Measurements from ENCODE around the gene TCTN1. TPM values are rescaled to one million over a fixed set of nuclear protein-coding genes. Genes with fewer than 3 reads are reported as not detected.

TCTN1 gene
- polyA plus RNA-seq, 1 donor from 2014 or later: 24.2 TPM

DNA sequence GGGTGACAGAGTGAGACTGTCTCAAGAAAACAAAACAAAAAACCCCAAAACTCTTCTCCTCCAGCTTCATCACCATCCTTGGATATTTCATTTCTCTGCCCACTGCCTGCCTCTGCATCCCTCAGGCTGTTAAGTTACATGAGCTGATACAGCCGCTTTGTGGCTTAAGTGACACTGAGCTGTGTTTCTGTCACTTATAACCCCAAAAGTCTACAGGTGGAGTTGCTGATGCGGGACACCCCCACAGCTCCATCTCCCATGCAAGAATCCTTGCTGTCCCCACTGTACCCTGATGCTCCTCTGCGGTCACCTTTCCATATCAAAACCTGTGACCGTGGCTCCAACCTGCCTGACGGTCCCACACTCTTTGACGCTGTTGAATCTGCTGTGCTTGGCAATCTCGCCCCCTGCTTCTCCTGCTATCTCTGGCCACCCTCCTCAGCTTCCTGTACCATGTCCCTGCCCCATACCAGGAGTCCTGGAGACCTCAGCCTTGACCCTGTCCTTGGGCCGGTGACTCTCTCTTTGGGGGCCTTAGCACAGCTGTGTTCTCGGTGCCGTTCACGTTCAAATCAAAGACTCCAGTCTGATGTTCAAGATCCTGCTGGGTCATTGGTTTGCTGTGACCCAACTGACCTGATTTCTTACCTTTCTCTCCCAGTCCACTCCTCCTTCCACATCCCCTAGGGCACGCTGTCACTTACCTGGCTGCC is 54.7 kb downstream of the TCTN1 start:
- Mint-ChIP-seq H3K27me3 (no peaks in the 10 kb centered on the region), H3K9me3 (peaks cover 0 to 3% (median 0%) of the 10 kb centered on the region in 3 donors), H3K27ac (peak overlapping the region; percentile 87 to 99 (median 97)), H3K4me3 (peak overlapping the region; percentile 80 to 93 (median 88)), H3K36me3 (peaks cover 20% of the 10 kb centered on the region), H3K4me1 (peaks cover 45 to 71% (median 59%) of the 10 kb centered on the region in 3 donors)

DNA sequence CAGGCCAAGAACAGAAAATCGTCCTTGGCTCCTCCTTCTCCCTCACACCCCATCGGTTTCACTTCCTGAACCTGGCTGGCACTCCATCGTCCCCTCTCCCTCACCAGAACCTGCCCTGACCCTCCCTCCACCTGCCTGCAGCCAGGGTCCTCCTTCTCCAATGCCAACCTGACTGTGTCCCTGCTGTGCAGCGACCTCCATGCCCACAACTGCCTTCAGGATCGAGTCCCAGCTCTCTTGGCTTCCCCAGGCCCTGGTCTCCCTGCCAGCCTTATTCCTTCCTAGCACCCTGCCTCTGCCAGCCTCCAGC is 55.2 kb downstream of the TCTN1 start:
- H3K27me3 Mint-ChIP-seq: no peaks in the 10 kb centered on the region
- peak overlapping the region; percentile 80 to 93 (median 88) for H3K4me3 Mint-ChIP-seq
- peaks cover 47 to 71% (median 62%) of the 10 kb centered on the region in 3 donors for H3K4me1 Mint-ChIP-seq
- peaks cover 19% of the 10 kb centered on the region for H3K36me3 Mint-ChIP-seq
- H3K27ac Mint-ChIP-seq: peak overlapping the region; percentile 87 to 99 (median 97)
- H3K9me3 Mint-ChIP-seq: peaks cover 0 to 3% (median 0%) of the 10 kb centered on the region in 3 donors

DNA sequence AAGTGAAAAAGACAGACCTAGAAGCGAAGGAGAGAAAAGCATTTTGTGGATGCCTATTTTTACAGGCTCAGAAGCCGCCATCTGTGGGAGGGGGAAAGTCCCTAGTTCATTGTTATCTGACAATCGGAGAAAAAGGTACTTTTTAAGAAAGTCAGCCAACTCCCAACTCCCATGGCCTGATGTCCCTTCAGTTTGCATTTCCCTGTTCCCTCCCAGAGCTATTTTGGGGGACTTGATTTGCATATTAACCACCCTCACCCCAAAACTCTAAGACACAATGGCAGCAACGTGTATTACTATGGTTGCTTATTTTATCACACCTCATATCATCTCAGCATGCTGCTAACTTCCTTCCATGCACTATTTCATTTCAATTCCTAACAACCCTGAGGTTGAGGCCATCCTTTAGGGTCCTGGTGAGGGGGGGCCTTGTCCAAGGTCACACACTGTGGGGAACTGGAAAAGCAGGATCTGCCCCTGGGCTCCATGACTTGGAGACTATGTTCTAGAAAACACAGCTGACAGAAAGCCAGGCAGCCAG is 56.3 kb downstream of the TCTN1 start:
- Mint-ChIP-seq H3K9me3 (no peaks in the 10 kb centered on the region), H3K36me3 (peaks cover 11% of the 10 kb centered on the region), H3K27me3 (no peaks in the 10 kb centered on the region), H3K4me3 (peak overlapping the region; percentile 80 to 93 (median 88)), H3K27ac (peak overlapping the region; percentile 87 to 99 (median 97)), H3K4me1 (peaks cover 45 to 69% (median 62%) of the 10 kb centered on the region in 3 donors)

DNA sequence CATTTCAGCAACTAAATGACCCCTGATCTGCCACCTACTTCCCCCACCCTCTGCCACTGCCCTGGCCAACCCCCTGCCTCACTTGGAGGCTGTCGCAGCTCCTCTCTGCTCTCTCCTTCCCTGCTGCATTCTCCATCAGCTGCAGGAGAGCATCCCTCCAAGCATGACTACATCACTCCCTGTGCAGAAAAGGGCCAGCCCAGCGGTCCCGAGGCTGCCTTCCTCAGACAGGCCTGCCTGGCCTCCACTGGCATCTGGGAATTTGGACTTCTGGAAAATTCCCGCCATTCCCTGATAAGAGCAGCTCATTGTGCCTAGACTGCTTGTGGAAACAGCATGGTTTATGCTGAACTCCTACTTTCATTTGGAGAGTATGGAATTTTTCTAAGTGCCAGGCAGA is 62.2 kb downstream of the TCTN1 start:
- no peaks in the 10 kb centered on the region for H3K27me3 Mint-ChIP-seq
- H3K4me1 Mint-ChIP-seq: peaks cover 52 to 69% (median 68%) of the 10 kb centered on the region in 3 donors
- peak overlapping the region; percentile 51 to 93 (median 76) for H3K27ac Mint-ChIP-seq
- H3K4me3 Mint-ChIP-seq: peak overlapping the region in 3 of 4 donors; percentile 92 to 95 (median 94)
- peaks cover 16% of the 10 kb centered on the region for H3K36me3 Mint-ChIP-seq
- no peaks in the 10 kb centered on the region for H3K9me3 Mint-ChIP-seq

DNA sequence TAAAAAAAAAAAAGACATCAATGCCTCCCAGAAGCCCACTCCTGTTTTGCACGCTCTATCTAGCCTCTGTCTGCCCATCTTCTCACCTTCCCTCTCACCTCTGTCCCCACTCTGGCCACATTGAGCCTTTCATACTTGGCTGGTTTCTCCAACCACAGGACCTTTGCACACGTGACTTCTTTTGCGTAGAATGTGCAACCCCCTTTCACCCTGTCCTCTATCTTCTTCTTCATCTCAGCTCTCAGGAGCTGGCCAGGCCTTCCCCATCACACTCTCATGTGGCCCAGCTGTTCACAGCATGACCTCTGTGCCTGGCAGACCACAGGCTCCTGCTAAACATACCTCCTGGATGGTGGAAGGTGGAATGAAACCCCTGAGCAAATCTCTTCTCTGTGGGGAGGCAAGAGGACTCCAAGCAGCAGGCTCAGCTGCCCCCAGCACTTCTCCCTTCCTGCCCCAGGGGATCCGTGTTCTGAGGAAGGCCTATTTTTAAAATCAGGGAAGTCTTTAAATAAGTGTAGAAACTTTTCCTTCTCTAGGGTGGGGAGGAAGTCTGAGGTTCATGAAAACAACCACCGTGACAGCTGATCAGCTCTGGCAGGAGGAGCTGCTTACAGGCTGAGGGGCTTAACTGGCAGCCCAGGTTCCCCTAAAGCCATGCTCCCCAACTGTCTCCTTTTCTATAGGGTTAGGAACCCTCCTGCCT is 63.4 kb downstream of the TCTN1 start:
- H3K9me3 Mint-ChIP-seq: no peaks in the 10 kb centered on the region
- peaks cover 59 to 72% (median 65%) of the 10 kb centered on the region in 3 donors for H3K4me1 Mint-ChIP-seq
- H3K27me3 Mint-ChIP-seq: no peaks in the 10 kb centered on the region
- H3K4me3 Mint-ChIP-seq: peak overlapping the region; percentile 77 to 95 (median 92)
- peaks cover 15% of the 10 kb centered on the region for H3K36me3 Mint-ChIP-seq
- peak overlapping the region; percentile 51 to 96 (median 93) for H3K27ac Mint-ChIP-seq

DNA sequence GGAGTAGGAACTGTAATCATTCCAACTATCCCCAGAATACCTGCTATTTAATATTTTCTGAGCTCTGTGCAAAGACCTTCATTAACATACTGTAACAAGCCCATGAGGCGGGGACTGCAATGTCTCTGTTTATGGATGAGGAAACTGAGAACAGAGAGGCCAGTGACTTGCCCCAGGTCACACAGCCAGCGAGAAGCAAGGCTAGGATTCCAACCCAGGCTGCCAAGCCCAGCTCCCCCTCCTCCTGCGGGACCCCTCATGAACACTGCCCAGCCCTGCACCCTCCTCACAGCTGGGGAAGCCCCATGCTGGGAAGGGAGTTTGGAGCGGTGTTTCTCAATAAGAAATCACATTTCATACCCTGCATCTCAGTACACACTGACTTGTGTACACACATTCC is 64.1 kb downstream of the TCTN1 start:
- peaks cover 11% of the 10 kb centered on the region for H3K36me3 Mint-ChIP-seq
- H3K9me3 Mint-ChIP-seq: no peaks in the 10 kb centered on the region
- peak overlapping the region; percentile 77 to 95 (median 92) for H3K4me3 Mint-ChIP-seq
- H3K27ac Mint-ChIP-seq: peak overlapping the region; percentile 51 to 96 (median 93)
- H3K27me3 Mint-ChIP-seq: no peaks in the 10 kb centered on the region
- H3K4me1 Mint-ChIP-seq: peaks cover 55 to 72% (median 63%) of the 10 kb centered on the region in 3 donors

DNA sequence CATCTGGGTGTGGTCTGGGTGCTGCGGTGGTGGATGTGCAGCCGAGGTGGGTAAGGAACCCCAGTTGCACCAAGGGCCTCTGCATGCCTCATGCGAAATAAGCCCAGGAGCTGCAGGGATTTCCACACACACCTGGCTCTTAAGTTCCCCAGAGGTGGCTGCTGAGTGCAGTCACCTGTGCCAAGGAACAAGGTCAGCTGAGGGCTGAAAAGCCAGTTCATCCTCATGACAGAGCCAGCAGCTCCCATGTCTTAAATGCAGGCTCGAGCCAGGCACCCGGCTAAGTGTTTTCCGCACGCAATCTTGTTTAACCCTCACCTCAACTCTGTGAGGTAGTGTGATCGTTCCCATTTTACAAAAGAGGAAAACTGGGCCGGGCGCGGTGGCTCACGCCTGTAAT is 65.3 kb downstream of the TCTN1 start:
- Mint-ChIP-seq H3K4me1 (peaks cover 55 to 66% (median 60%) of the 10 kb centered on the region in 3 donors), H3K4me3 (peak overlapping the region in 3 of 4 donors; percentile 90 to 95 (median 94)), H3K9me3 (no peaks in the 10 kb centered on the region), H3K36me3 (peaks cover 15% of the 10 kb centered on the region), H3K27me3 (no peaks in the 10 kb centered on the region), H3K27ac (peak overlapping the region; percentile 74 to 93 (median 90))

DNA sequence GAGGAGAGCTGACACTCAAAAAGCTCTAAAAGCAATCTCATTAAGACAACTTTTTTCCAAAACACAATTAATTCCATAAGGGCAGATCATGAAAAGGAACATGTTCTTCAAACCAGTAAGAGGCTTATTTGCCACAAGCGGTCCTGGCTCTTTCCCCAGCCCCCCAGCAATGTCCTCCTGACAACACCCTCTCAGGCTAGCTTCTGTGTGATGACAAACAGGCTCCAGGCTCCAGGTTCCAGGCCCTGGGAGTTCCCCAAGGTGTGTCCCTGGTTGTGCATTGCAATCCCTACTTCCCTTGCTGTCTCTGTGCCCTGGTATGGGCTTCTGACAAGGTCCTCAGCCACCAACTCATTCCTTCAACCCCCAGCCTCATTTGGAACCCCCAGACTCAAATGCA is 66.1 kb downstream of the TCTN1 start:
- no peaks in the 10 kb centered on the region for H3K9me3 Mint-ChIP-seq
- H3K27ac Mint-ChIP-seq: peak overlapping the region; percentile 87 to 93 (median 90)
- H3K4me3 Mint-ChIP-seq: peak overlapping the region in 3 of 4 donors; percentile 45 to 95 (median 88)
- peaks cover 15% of the 10 kb centered on the region for H3K36me3 Mint-ChIP-seq
- H3K27me3 Mint-ChIP-seq: no peaks in the 10 kb centered on the region
- peaks cover 57 to 68% (median 61%) of the 10 kb centered on the region in 3 donors for H3K4me1 Mint-ChIP-seq

DNA sequence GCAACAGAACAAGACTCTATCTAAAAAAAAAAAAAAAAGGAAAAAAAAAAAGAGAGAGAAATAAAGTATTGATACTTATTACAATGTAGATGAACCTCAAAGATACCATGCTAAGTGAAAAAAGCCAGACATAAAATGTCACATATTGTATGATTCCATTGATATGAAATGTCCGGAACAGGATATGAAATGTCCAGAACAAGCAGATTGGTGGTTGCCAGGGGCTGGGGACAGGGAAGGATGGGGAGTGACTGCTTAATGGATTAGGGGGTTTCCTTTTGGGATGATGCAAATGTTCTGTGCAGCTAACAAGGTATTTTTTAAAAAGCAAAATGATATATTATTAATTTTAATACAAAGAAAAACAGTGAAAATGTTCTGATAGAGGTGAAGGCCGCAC is 70.0 kb downstream of the TCTN1 start:
- peak overlapping the region; percentile 89 to 98 (median 94) for H3K4me3 Mint-ChIP-seq

DNA sequence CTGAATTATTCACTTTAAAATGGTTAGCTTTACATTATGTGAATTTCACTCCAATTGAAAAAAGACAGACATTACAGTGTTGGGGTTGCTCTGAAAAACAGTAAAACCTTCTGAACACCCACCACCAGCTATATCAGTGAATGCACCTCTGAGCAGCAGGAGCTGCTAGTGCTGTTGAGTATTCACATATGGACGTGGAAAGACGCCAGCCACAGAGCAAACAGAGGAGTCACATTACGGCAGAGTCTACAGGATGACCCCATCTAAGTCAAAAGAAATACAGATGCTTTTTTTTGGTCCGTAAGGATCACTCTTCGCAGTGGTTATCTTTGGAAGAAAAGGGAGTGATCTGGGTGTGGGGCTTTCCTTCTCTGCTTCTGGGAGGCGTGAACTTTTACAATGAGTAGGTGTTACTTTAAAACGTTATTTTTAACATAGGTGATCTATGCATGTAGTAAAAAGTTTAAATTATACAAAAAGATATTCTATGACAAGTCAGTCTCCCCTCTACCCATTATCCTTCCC is 70.4 kb downstream of the TCTN1 start:
- H3K4me1 Mint-ChIP-seq: peaks cover 44 to 51% (median 49%) of the 10 kb centered on the region in 3 donors
- peaks cover 17% of the 10 kb centered on the region for H3K36me3 Mint-ChIP-seq
- peak overlapping the region; percentile 6 to 90 (median 63) for H3K27ac Mint-ChIP-seq
- H3K9me3 Mint-ChIP-seq: no peaks in the 10 kb centered on the region
- peak overlapping the region; percentile 94 to 100 (median 96) for H3K4me3 Mint-ChIP-seq
- no peaks in the 10 kb centered on the region for H3K27me3 Mint-ChIP-seq

More for the DNA sequence above, 70.0 kb downstream of the TCTN1 start:
- Mint-ChIP-seq H3K36me3 (peaks cover 17% of the 10 kb centered on the region), H3K9me3 (no peaks in the 10 kb centered on the region), H3K27ac (peak overlapping the region in 2 of 3 donors; percentile 59 to 90), H3K4me1 (peaks cover 47 to 54% (median 50%) of the 10 kb centered on the region in 3 donors), H3K27me3 (no peaks in the 10 kb centered on the region)

DNA sequence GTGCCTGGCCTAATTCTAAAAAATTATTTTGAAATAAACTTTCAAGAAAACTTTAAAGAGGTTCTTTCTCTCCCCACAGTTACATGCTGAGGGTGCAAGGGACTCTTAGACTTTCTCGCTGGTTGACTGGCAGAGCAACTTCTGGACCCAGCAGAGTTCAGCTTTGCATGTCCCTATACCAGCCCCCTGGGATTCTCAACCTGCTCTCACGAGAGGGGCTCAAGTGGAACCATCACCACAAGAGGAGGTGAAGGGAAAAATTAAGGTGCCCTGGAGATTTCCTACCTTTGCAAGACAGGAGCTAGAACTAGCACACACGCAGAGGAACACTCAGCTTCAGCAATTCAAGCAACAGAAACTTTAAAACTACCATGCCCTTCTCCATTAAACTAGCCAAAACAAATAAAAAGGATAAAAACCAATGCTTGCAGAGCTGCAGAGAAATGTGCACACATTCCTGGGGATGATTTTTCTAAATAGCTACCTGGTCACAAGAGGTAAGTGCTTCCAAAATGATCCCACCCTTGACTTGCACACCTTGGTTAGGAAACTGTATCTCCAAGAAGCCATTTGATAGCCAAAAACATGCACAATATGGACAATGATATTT is 72.5 kb downstream of the TCTN1 start:
- Mint-ChIP-seq H3K4me1 (peaks cover 45 to 51% (median 46%) of the 10 kb centered on the region in 3 donors), H3K9me3 (no peaks in the 10 kb centered on the region), H3K4me3 (peak overlapping the region; percentile 94 to 100 (median 96)), H3K27me3 (no peaks in the 10 kb centered on the region), H3K36me3 (peaks cover 17% of the 10 kb centered on the region), H3K27ac (peak overlapping the region; percentile 83 to 90 (median 85))

DNA sequence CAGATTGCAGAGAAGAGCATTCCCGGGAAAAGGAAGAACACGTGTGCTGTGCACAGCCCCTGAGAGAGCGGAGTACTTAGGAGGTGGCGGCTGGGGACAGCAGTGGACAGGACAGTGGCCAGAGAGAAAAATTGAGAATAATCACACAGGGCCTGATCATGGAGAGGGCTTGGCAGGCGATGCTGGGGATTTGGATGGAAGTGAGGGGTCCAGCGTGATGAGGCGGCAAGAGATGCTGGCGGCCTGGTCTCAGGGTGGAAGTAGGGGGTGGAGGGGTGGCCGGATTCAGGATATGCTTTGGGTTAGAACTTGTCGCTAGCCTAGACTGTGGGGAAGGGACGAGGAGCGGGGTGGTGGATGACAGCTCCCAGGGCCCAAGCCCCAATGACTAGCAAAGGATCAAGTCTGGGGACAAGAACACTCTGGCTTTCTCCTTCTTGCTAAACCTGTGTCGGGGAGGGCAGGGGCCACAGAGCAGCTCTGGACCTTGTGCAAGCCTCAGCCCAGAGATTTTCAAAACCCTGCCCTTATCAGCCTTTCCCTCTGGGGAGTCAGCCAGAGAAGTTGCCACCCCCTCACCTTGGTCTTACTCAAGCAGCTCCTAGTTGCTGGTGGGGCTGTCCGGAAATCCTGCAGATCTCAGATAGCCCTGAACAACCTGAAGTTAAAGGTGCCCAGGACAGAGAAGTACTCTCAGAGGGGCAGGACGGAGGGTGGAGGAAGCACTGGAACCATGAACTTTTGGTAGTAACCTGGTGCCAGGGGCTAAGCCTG is 73.7 kb downstream of the TCTN1 start:
- H3K4me3 Mint-ChIP-seq: peak overlapping the region; percentile 94 to 100 (median 96)
- H3K36me3 Mint-ChIP-seq: peaks cover 15% of the 10 kb centered on the region
- H3K27ac Mint-ChIP-seq: peak overlapping the region; percentile 85 to 90 (median 85)
- H3K9me3 Mint-ChIP-seq: no peaks in the 10 kb centered on the region
- no peaks in the 10 kb centered on the region for H3K27me3 Mint-ChIP-seq
- H3K4me1 Mint-ChIP-seq: peaks cover 46 to 49% (median 49%) of the 10 kb centered on the region in 3 donors

DNA sequence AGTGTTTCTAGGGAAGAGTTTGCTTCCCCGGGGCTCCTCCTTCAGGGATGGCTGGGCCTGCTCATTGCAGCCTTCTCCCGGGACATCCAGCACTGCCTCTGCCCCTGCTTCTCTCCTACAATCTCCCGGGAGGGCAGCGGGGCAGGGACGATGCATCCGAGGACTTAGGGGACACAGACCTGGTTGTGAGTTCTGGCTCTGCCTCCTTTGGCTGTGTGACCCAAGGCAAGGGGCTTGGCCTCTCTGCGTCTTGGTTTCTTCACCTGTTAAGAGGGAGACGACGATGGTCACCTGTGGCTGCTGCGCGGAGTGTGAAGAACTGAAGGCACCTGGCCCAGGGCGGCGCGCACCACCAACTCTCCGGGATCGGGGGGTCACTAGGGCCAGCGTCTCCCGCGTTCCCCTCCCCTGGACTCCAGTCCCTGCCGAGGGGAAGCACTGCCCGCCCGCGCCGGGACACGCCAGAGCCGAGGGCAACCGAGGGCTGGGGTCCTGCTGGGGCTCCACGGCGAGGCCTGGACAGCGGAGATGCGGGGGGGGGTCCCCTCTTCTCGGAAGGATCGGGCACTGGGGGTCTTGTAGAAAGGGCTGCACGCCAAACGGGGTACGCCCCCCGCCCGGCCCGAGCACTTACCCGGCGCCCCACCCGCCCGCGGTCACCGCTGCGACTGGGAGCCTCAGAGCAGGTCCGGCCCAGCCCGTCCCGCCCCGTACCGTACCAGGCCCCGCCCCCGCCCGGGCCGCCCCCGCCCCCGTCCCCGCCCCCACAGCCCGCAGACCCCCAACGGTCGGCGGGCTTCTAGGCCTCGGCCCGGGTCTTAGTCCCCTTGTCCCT is 74.7 kb downstream of the TCTN1 start, which contains the start of gene HVCN1:
Gene HVCN1, minus strand, starts transcription at position 670 of the 835 bp plus-strand sequence. CDS start 5,870 bp downstream, outside the sequence.
- Mint-ChIP-seq H3K27me3 (no peaks in the 10 kb centered on the region), H3K4me1 (peaks cover 41 to 48% (median 45%) of the 10 kb centered on the region in 3 donors), H3K36me3 (peaks cover 13% of the 10 kb centered on the region), H3K27ac (peak within 1 kb of the TSS; percentile 85 to 95 (median 90)), H3K9me3 (no peaks in the 10 kb centered on the region), H3K4me3 (peak within 1 kb of the TSS; percentile 94 to 100 (median 96))

Measured in IgD-negative memory B cell (primary cell).